Measurements from ENCODE around the gene USP12. TPM values are rescaled to one million over a fixed set of nuclear protein-coding genes. Genes with fewer than 3 reads are reported as not detected.

Gene USP12
- total and polyA plus RNA-seq, 3 experiments from 2014 or later: 14.5 to 73.2 (median 72.1) TPM

DNA sequence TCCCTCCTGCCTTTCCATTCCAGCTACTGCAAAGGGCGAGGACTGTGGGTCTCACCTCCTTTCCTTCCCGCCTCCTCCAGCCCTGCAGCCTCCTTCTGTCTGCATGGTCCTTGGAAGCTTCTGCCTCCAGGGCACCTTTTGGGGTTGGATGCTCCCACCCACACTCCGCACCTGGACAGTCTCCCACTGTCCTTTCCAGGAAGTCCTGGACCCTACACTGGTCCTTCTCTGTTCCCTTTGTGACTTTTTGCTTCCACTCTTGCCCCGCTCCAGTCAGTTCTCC, 130.8 kb downstream of the USP12 start:
- Mint-ChIP-seq H3K27me3 (peaks cover 5 to 13% of the 10 kb centered on the region in 2 donors), H3K9me3 (peaks cover 0 to 2% (median 0%) of the 10 kb centered on the region in 5 donors), H3K27ac (no peak overlapping the region), H3K36me3 (no peaks in the 10 kb centered on the region), H3K4me1 (peaks cover 6 to 22% (median 17%) of the 10 kb centered on the region in 3 donors), H3K4me3 (no peak overlapping the region)
- ChIA-PET CTCF (no interaction called here), POLR2A (no interaction called here)
- DNase-seq: no peak
- Histone ChIP-seq H3K4me3 (ENCODE audit: low read length) (no peak overlapping the region), H3K27me3 (ENCODE audit: insufficient read depth, low read length, poor library complexity, severe bottlenecking) (no peaks in the 10 kb centered on the region), H3K36me3 (ENCODE audit: insufficient read depth, low read length) (no peaks in the 10 kb centered on the region), H3K9me3 (ENCODE audit: low read length) (no peaks in the 10 kb centered on the region), H3K27ac (ENCODE audit: low read depth, low read length) (no peak overlapping the region), H3K4me1 (ENCODE audit: insufficient read depth, low read length) (peaks cover 8% of the 10 kb centered on the region)

DNA sequence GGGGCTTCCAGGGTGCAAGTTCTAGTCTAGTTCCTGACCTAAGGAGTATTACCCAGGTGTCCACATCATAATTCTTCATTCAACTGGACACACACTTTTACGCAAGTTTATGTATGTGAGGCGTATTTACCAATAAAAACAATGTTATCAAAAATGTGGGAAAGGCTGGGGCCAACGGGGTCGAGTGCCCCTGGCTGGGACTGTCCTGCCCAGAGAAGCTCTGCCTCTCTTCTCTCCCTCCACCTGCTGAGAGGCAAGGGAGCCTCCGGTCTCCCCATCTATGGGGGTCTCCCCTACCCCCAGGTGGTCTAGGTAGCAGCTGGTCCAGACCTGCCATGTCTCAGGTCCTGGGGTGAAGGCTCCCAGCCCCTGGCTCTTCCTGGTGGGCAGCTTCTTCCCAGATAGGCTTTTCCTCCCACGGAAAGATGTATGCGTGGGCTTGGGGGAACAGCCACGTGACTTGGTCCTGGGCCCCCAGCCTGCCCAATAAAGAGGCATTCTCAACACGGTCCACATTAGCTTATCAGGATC, 132.4 kb downstream of the USP12 start:
- no peaks in the 10 kb centered on the region for H3K36me3 ChIP-seq (ENCODE audit: insufficient read depth, low read length)
- Mint-ChIP-seq H3K4me3 (no peak overlapping the region), H3K27me3 (peaks cover 11 to 13% of the 10 kb centered on the region in 2 donors), H3K27ac (no peak overlapping the region), H3K36me3 (no peaks in the 10 kb centered on the region), H3K9me3 (peaks cover 0 to 2% (median 0%) of the 10 kb centered on the region in 5 donors), H3K4me1 (peaks cover 6 to 13% (median 8%) of the 10 kb centered on the region in 3 donors)
- H3K27ac ChIP-seq (ENCODE audit: low read depth, low read length): no peak overlapping the region
- no peaks in the 10 kb centered on the region for H3K27me3 ChIP-seq (ENCODE audit: insufficient read depth, low read length, poor library complexity, severe bottlenecking)
- CTCF ChIA-PET: no interaction called here
- DNase-seq: no peak
- no peaks in the 10 kb centered on the region for H3K4me1 ChIP-seq (ENCODE audit: insufficient read depth, low read length)
- H3K9me3 ChIP-seq (ENCODE audit: low read length): no peaks in the 10 kb centered on the region
- H3K4me3 ChIP-seq (ENCODE audit: low read length): no peak overlapping the region
- POLR2A ChIA-PET: no interaction called here

DNA sequence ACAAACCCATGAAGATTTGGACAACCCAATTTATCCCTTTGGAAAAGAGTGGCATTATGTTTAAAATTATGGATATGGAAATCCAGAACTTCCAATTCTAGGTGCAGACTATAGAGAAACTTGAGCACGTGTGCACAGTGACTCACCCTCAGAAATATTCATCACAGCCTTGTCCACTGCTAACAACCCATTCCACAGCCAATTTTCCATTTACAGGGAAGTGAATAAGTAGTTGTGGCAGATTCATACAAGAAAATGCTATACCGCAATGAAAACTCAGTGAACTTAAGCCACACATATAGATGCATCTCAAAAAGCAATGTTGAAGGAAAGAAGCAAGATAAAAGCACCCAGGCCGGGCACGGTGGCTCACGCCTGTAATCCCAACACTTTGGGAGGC, 133.3 kb downstream of the USP12 start:
- H3K4me1 Mint-ChIP-seq: peaks cover 6 to 7% (median 7%) of the 10 kb centered on the region in 3 donors
- H3K27me3 Mint-ChIP-seq: peaks cover 11 to 13% of the 10 kb centered on the region in 2 donors
- H3K36me3 ChIP-seq (ENCODE audit: insufficient read depth, low read length): no peaks in the 10 kb centered on the region
- H3K4me3 ChIP-seq (ENCODE audit: low read length): no peak overlapping the region
- H3K9me3 ChIP-seq (ENCODE audit: low read length): no peaks in the 10 kb centered on the region
- H3K27ac ChIP-seq (ENCODE audit: low read depth, low read length): no peak overlapping the region
- ChIA-PET POLR2A (no interaction called here), CTCF (no interaction called here)
- H3K4me3 Mint-ChIP-seq: no peak overlapping the region
- no peaks in the 10 kb centered on the region for H3K36me3 Mint-ChIP-seq
- H3K9me3 Mint-ChIP-seq: peaks cover 0 to 2% (median 0%) of the 10 kb centered on the region in 5 donors
- no peaks in the 10 kb centered on the region for H3K27me3 ChIP-seq (ENCODE audit: insufficient read depth, low read length, poor library complexity, severe bottlenecking)
- no peak for DNase-seq
- H3K27ac Mint-ChIP-seq: no peak overlapping the region
- no peaks in the 10 kb centered on the region for H3K4me1 ChIP-seq (ENCODE audit: insufficient read depth, low read length)

DNA sequence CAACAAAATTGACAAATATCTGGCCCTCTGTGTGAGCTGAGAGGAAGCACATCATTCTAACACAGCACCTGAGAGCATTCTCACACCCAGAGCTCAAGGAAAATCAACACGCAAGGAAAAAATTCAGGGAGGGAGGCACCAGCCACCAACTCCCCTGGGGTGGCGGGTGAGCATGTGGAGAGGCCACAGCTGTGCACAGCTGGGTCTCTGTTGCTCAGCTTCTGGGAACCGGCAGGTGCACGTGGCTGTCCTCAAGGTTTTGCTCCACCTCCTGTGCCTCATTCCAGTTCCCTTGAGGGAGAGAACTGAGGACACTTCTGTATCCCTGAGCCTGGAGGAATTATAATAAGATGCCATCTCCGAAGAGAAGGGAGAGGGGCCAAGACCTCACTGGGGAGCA, 134.0 kb downstream of the USP12 start:
- DNase-seq: no peak
- no peaks in the 10 kb centered on the region for H3K27me3 ChIP-seq (ENCODE audit: insufficient read depth, low read length, poor library complexity, severe bottlenecking)
- Mint-ChIP-seq H3K36me3 (no peaks in the 10 kb centered on the region), H3K27ac (no peak overlapping the region), H3K4me3 (no peak overlapping the region), H3K27me3 (peaks cover 11 to 13% of the 10 kb centered on the region in 2 donors), H3K4me1 (peaks cover 6 to 7% (median 6%) of the 10 kb centered on the region in 3 donors), H3K9me3 (peaks cover 0 to 2% (median 0%) of the 10 kb centered on the region in 5 donors)
- no peaks in the 10 kb centered on the region for H3K9me3 ChIP-seq (ENCODE audit: low read length)
- H3K27ac ChIP-seq (ENCODE audit: low read depth, low read length): no peak overlapping the region
- no peak overlapping the region for H3K4me3 ChIP-seq (ENCODE audit: low read length)
- ChIA-PET POLR2A (no interaction called here), CTCF (interaction anchor here (1.6 kb wide), 1 partner anchor 302 kb away, joined by 4 read pairs; no protein-coding TSS in a partner anchor)
- H3K36me3 ChIP-seq (ENCODE audit: insufficient read depth, low read length): no peaks in the 10 kb centered on the region
- H3K4me1 ChIP-seq (ENCODE audit: insufficient read depth, low read length): no peaks in the 10 kb centered on the region

DNA sequence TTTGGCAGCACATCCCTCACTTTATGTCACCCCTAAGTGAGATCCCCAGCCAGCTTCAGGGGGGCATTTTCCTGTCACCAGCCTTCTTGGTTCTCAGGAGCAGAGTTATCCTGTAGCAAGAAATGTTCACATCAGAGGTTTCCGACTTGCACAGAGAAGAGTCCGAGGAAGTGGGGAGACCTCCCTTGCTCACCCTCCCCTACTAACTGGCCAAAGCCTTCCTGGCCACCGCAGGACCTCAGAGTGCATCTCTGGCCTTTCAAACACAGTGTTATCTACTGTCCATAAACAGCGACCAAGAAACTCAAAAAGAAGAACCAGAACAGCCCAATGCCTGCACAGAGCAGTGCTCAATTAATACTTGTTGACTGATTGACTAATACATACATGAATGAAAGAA, 134.4 kb downstream of the USP12 start:
- H3K9me3 ChIP-seq (ENCODE audit: low read length): no peaks in the 10 kb centered on the region
- no peaks in the 10 kb centered on the region for H3K36me3 Mint-ChIP-seq
- H3K27me3 Mint-ChIP-seq: peaks cover 11 to 13% of the 10 kb centered on the region in 2 donors
- peak overlapping the region in 1 of 8 donors; percentile 79 for H3K27ac Mint-ChIP-seq
- no peaks in the 10 kb centered on the region for H3K27me3 ChIP-seq (ENCODE audit: insufficient read depth, low read length, poor library complexity, severe bottlenecking)
- POLR2A ChIA-PET: no interaction called here
- no peaks in the 10 kb centered on the region for H3K36me3 ChIP-seq (ENCODE audit: insufficient read depth, low read length)
- H3K4me1 Mint-ChIP-seq: peaks cover 6 to 7% (median 6%) of the 10 kb centered on the region in 3 donors
- no peak overlapping the region for H3K27ac ChIP-seq (ENCODE audit: low read depth, low read length)
- peaks cover 0 to 2% (median 0%) of the 10 kb centered on the region in 5 donors for H3K9me3 Mint-ChIP-seq
- no peaks in the 10 kb centered on the region for H3K4me1 ChIP-seq (ENCODE audit: insufficient read depth, low read length)
- H3K4me3 ChIP-seq (ENCODE audit: low read length): no peak overlapping the region
- DNase-seq: no peak
- CTCF ChIA-PET: interaction anchor here (1.6 kb wide), 1 partner anchor 302 kb away, joined by 4 read pairs; no protein-coding TSS in a partner anchor
- no peak overlapping the region for H3K4me3 Mint-ChIP-seq

DNA sequence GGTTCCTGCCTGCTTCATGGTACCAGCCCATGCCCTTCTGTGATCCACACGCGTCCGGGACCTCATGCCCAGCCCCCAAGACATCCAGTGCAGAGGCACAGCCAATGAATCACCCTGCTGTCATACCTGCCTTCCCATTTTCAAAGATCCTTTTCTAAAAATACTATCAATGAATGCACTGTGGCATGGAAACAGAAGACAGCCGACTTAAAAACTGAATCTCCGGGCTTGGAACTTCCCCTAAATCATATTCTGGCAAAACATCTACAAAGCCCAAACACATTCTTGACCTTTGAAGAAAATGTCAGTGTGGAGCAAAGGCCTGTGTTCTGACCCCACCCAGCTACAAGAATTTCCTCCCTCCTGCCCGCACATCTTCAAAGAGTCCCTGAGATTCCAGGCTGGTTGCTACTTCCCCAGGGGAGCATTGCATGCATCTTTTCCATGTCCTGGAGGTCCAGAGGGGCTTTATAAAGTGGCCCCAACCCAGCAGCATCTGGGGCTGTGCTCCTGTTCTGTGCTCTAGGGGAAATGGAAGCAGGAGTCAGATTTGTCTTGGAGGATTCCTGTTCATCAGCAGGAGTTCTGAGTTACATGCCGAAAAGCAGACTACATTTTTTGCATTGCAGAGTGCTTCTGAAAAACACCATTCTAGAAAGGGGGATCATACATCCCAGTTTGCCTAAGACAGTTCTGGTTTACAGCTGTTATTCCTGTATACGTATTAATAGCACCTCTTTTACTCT, 135.2 kb downstream of the USP12 start:
- H3K4me3 ChIP-seq (ENCODE audit: low read length): no peak overlapping the region
- no peaks in the 10 kb centered on the region for H3K36me3 ChIP-seq (ENCODE audit: insufficient read depth, low read length)
- Mint-ChIP-seq H3K27ac (peak overlapping the region in 2 of 8 donors; percentile 38 to 76), H3K4me1 (peaks cover 6 to 7% (median 6%) of the 10 kb centered on the region in 3 donors), H3K36me3 (no peaks in the 10 kb centered on the region), H3K27me3 (peaks cover 11 to 13% of the 10 kb centered on the region in 2 donors), H3K4me3 (no peak overlapping the region), H3K9me3 (peaks cover 0 to 2% (median 0%) of the 10 kb centered on the region in 5 donors)
- ChIA-PET POLR2A (interaction anchor here (0.5 kb wide), 1 partner anchor 39 kb away, joined by 4 read pairs; no protein-coding TSS in a partner anchor), CTCF (interaction anchor here (1.6 kb wide), 1 partner anchor 303 kb away, joined by 4 read pairs; no protein-coding TSS in a partner anchor)
- no peaks in the 10 kb centered on the region for H3K4me1 ChIP-seq (ENCODE audit: insufficient read depth, low read length)
- H3K27me3 ChIP-seq (ENCODE audit: insufficient read depth, low read length, poor library complexity, severe bottlenecking): no peaks in the 10 kb centered on the region
- no peak for DNase-seq
- no peaks in the 10 kb centered on the region for H3K9me3 ChIP-seq (ENCODE audit: low read length)
- no peak overlapping the region for H3K27ac ChIP-seq (ENCODE audit: low read depth, low read length)

DNA sequence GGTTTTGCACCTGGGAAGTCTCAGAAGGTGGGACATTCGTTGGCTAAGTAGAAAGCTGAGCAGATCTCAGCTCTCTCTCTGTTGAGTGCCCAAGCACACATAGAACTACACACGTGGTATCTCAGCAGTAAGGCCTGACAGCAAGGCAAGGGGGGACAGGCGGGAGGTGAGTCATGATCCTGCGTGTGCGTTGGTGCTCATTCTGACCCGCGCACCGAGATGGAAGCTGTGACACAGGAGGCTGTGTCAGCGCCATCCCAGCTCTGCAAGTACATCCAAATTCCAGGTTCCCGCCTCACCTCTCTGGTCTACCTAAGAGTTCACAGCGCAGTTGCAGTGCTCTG, 135.7 kb downstream of the USP12 start:
- Mint-ChIP-seq H3K9me3 (peaks cover 0 to 2% (median 0%) of the 10 kb centered on the region in 5 donors), H3K27me3 (peaks cover 11 to 14% of the 10 kb centered on the region in 2 donors), H3K27ac (peak overlapping the region in 1 of 8 donors; percentile 38), H3K4me3 (no peak overlapping the region), H3K4me1 (peaks cover 6 to 7% (median 6%) of the 10 kb centered on the region in 3 donors), H3K36me3 (no peaks in the 10 kb centered on the region)
- ChIA-PET CTCF (interaction anchor here (1.6 kb wide), 1 partner anchor 303 kb away, joined by 4 read pairs; no protein-coding TSS in a partner anchor), POLR2A (no interaction called here)
- no peaks in the 10 kb centered on the region for H3K4me1 ChIP-seq (ENCODE audit: insufficient read depth, low read length)
- H3K36me3 ChIP-seq (ENCODE audit: insufficient read depth, low read length): no peaks in the 10 kb centered on the region
- no peaks in the 10 kb centered on the region for H3K27me3 ChIP-seq (ENCODE audit: insufficient read depth, low read length, poor library complexity, severe bottlenecking)
- no peak overlapping the region for H3K4me3 ChIP-seq (ENCODE audit: low read length)
- H3K27ac ChIP-seq (ENCODE audit: low read depth, low read length): no peak overlapping the region
- no peak for DNase-seq
- no peaks in the 10 kb centered on the region for H3K9me3 ChIP-seq (ENCODE audit: low read length)

DNA sequence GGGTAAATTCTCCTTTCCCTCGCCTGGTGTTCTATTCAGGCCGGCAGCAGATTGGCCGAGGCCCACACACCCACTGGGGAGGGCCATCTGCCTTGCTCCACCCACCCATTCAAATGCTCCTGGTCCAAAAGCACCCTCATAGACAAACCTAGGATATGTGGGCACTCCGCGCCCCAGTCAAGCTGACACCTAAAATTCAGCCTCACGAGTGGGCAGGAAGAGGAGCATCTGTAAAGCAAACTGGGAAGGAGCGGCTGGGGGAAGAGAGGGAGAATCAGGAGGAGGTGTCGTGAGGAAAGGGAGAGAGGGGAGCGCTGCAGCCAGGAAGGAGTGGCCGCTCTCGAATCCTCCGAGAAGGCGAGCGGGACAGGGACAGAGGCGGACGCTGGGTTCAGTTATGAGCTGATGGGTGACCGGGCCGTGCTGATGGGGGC, 136.9 kb downstream of the USP12 start:
- H3K9me3 Mint-ChIP-seq: peaks cover 0 to 2% (median 0%) of the 10 kb centered on the region in 5 donors
- peaks cover 11 to 13% of the 10 kb centered on the region in 2 donors for H3K27me3 Mint-ChIP-seq
- H3K36me3 ChIP-seq (ENCODE audit: insufficient read depth, low read length): no peaks in the 10 kb centered on the region
- peaks cover 6 to 7% (median 6%) of the 10 kb centered on the region in 3 donors for H3K4me1 Mint-ChIP-seq
- H3K27me3 ChIP-seq (ENCODE audit: insufficient read depth, low read length, poor library complexity, severe bottlenecking): no peaks in the 10 kb centered on the region
- no peak overlapping the region for H3K4me3 ChIP-seq (ENCODE audit: low read length)
- H3K4me1 ChIP-seq (ENCODE audit: insufficient read depth, low read length): no peaks in the 10 kb centered on the region
- POLR2A ChIA-PET: no interaction called here
- H3K27ac ChIP-seq (ENCODE audit: low read depth, low read length): no peak overlapping the region
- H3K4me3 Mint-ChIP-seq: no peak overlapping the region
- CTCF ChIA-PET: no interaction called here
- H3K27ac Mint-ChIP-seq: no peak overlapping the region
- no peaks in the 10 kb centered on the region for H3K36me3 Mint-ChIP-seq
- H3K9me3 ChIP-seq (ENCODE audit: low read length): no peaks in the 10 kb centered on the region
- no peak for DNase-seq
